HepG2 (cell line): ENCODE measurements around the gene TLK2. TPM values are rescaled to one million over a fixed set of nuclear protein-coding genes. Genes with fewer than 3 reads are reported as not detected.

Experiments used
- BORCS8-MEF2B ChIP-seq: sonication (generic); formaldehyde crosslinking; IDR thresholded peaks from 2 replicates; pipeline ENCODE4 v1.8.0; 2022; ENCODE audit warnings: mild to moderate bottlenecking, missing genetic modification reagents
- HDAC1 ChIP-seq: sonication (generic); formaldehyde crosslinking; IDR thresholded peaks from 2 replicates; pipeline ENCODE4 v1.5.1; 2020; ENCODE audit warnings: mild to moderate bottlenecking, missing genetic modification reagents
- HNRNPLL ChIP-seq: fragments of 200-400 bp; formaldehyde crosslinking; IDR thresholded peaks from 2 replicates; pipeline ENCODE4 v1.6.1; 2017; ENCODE audit warnings: mild to moderate bottlenecking, low read depth, low read length; ENCODE audit not compliant: poor library complexity, severe bottlenecking
- KLF16 ChIP-seq, 2 experiments: sonication (generic) in 1 of 2; formaldehyde crosslinking in 1 of 2; IDR thresholded peaks; 2 replicates each; pipeline versions ENCODE4 v1.6.1 to v1.8.0; 2016 to 2023; ENCODE audit warnings: missing genetic modification reagents in 2 of 2, missing compliant biosample characterization in 1 of 2
- MAX ChIP-seq: IDR thresholded peaks from 2 replicates; pipeline ENCODE4 v1.6.1; 2012; ENCODE audit warnings: inconsistent platforms
- MXI1 ChIP-seq: IDR thresholded peaks from 3 replicates; pipeline ENCODE4 v1.6.1; 2012; ENCODE audit warnings: low read depth, low read length, inconsistent platforms, borderline replicate concordance
- NFYC ChIP-seq: IDR thresholded peaks from 2 replicates; pipeline ENCODE4 v1.6.1; 2016; ENCODE audit warnings: missing genetic modification reagents, missing compliant biosample characterization
- PHF20 ChIP-seq: sonication (generic); formaldehyde crosslinking; IDR thresholded peaks from 2 replicates; pipeline ENCODE4 v1.5.0; 2020; ENCODE audit warnings: mild to moderate bottlenecking, missing genetic modification reagents
- PHF8 ChIP-seq: sonication (generic); formaldehyde crosslinking; IDR thresholded peaks from 2 replicates; pipeline ENCODE4 v1.5.0; 2020; ENCODE audit warnings: missing genetic modification reagents
- POLR2AphosphoS5 ChIP-seq: IDR thresholded peaks from 2 replicates; pipeline ENCODE4 v1.6.1; 2012; ENCODE audit warnings: low read depth, low read length
- RBFOX2 ChIP-seq: fragments of 200-400 bp; formaldehyde crosslinking; IDR thresholded peaks from 2 replicates; pipeline ENCODE4 v1.6.1; 2017; ENCODE audit warnings: low read depth, mild to moderate bottlenecking, low read length
- RBM39 ChIP-seq: fragments of 200-400 bp; formaldehyde crosslinking; IDR thresholded peaks from one replicate; pipeline ENCODE4 v1.6.1; 2018; ENCODE audit warnings: antibody characterized with exemption, mild to moderate bottlenecking, low read depth, low read length; ENCODE audit not compliant: poor library complexity, severe bottlenecking
- ZBTB2 ChIP-seq: sonication (generic); formaldehyde crosslinking; IDR thresholded peaks from 2 replicates; pipeline ENCODE4 v1.8.0; 2022; ENCODE audit warnings: low read depth, missing genetic modification reagents
- ZNF160 ChIP-seq: sonication (generic); formaldehyde crosslinking; IDR thresholded peaks from 2 replicates; pipeline ENCODE4 v1.8.0; 2022; ENCODE audit warnings: mild to moderate bottlenecking, inconsistent platforms, missing genetic modification reagents
- ZNF331 ChIP-seq: sonication (generic); formaldehyde crosslinking; IDR thresholded peaks from 2 replicates; pipeline ENCODE4 v1.4.0; 2020; ENCODE audit warnings: missing genetic modification reagents
- ZNF766 ChIP-seq: sonication (generic); formaldehyde crosslinking; IDR thresholded peaks from 2 replicates; pipeline ENCODE4 v1.5.0; 2020; ENCODE audit warnings: missing genetic modification reagents, borderline replicate concordance
- ZNF777 ChIP-seq: sonication (generic); formaldehyde crosslinking; IDR thresholded peaks from 2 replicates; pipeline ENCODE4 v1.4.0; 2020; ENCODE audit warnings: missing genetic modification reagents
- ZNF891 ChIP-seq: sonication (generic); formaldehyde crosslinking; IDR thresholded peaks from 2 replicates; pipeline ENCODE4 v1.5.0; 2020; ENCODE audit warnings: mild to moderate bottlenecking, missing genetic modification reagents
- polyA plus RNA-seq, 8 experiments: library from polyadenylated mRNA; depleted of rRNA in 3 of 8; stranded (reverse) in 7 of 8; unstranded in 1 of 8; fragments of >200 nt; fragmentation: Illumina TruSeq in 4 of 8; extraction: Trizol in 4 of 8; gene quantifications; 2 replicates each; pipeline versions ENCODE4 v1.2.1 to v1.2.3, GENCODE V29; 2011 to 2016; ENCODE audit warnings: low read depth in 4 of 8, missing spikeins in 1 of 8, mixed read lengths in 1 of 8; ENCODE audit not compliant: insufficient read depth in 1 of 8
- total RNA-seq, 5 experiments: library from RNA; depleted of rRNA; stranded (reverse); fragments of >200 nt; fragmentation: Illumina TruSeq; extraction: Trizol; gene quantifications; 2 replicates each; pipeline ENCODE4 v1.2.3, GENCODE V29; 2016; ENCODE audit warnings: low read depth in 1 of 5
- TF ChIP-seq, protein P1 (sequence below): sonication (generic); formaldehyde crosslinking; IDR thresholded peaks from 2 replicates; pipeline ENCODE4 v1.5.1; 2020; ENCODE audit warnings: mild to moderate bottlenecking, missing genetic modification reagents, borderline replicate concordance
- TF ChIP-seq, protein P2 (sequence below): sonication (generic); formaldehyde crosslinking; IDR thresholded peaks from 2 replicates; pipeline ENCODE4 v1.4.0; 2020; ENCODE audit warnings: missing genetic modification reagents
- TF ChIP-seq, protein P3 (sequence below): sonication (generic); formaldehyde crosslinking; IDR thresholded peaks from 2 replicates; pipeline ENCODE4 v1.4.0; 2020; ENCODE audit warnings: missing genetic modification reagents

The TLK2 gene
- total and polyA plus RNA-seq, 2 of the 13 experiments (the other 11 are each of a cell fraction or from before 2014, with no cell fraction given), result 58.7 to 60.8 TPM

DNA sequence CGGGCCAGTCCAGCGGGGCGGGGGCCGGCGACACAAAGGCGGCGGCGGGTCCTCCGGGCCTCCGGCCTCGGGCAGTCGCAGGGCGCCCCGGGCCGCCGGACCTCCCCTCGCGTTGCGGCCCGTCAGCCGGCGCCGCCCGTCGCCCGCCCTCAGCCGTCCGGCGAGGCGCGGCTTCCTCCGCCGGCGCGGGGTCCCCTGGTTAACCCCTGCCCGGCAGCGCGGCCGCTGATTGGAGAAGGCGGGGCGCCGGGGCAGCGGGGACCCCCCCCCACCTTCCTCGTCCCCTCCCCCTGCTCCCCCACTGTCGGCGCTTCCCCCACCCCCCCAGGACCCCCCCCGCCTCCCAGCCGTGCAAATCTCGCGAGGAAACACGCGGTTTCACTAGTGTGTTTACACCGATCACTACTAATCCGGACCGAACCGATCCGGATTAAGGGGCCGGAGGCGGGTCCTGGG, at the start of gene TLK2 (continued):
- TF ChIP-seq, protein P1, sequence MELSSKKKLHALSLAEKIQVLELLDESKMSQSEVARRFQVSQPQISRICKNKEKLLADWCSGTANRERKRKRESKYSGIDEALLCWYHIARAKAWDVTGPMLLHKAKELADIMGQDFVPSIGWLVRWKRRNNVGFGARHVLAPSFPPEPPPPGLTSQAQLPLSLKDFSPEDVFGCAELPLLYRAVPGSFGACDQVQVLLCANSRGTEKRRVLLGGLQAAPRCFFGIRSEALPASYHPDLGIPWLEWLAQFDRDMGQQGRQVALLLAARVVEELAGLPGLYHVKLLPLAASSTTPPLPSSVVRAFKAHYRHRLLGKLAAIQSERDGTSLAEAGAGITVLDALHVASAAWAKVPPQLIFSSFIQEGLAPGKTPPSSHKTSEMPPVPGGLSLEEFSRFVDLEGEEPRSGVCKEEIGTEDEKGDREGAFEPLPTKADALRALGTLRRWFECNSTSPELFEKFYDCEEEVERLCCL (CRISPR knock-in tag), result no peak
- TF ChIP-seq HNRNPLL, result peak; percentile 14
- TF ChIP-seq HDAC1 (CRISPR knock-in tag), result peak; percentile 39; the same call in 1 of the 2 replicates
- 0 out of 2 replicates have a peak, but pooled peaks have one; percentile 22 for TF ChIP-seq ZNF331 (CRISPR knock-in tag)
- TF ChIP-seq MXI1, result peak; percentile 45; the same call in 1 of the 3 replicates
- TF ChIP-seq ZNF160 (CRISPR knock-in tag), result 0 out of 2 replicates have a peak, but pooled peaks have one; percentile 15
- TF ChIP-seq PHF20 (CRISPR knock-in tag), result peak; percentile 48; the same call in 1 of the 2 replicates
- TF ChIP-seq BORCS8-MEF2B (CRISPR knock-in tag), result peak; percentile 15; the same call in 1 of the 2 replicates
- 0 out of 2 replicates have a peak, but pooled peaks have one; percentile 29 for TF ChIP-seq ZNF766
- peak; percentile 45; the same call in 1 of the 2 replicates for TF ChIP-seq ZNF777 (CRISPR knock-in tag)
- TF ChIP-seq RBM39, result no peak
- peak; percentile 71 for TF ChIP-seq MAX
- peak; percentile 60; the same call in 1 of the 2 replicates for TF ChIP-seq PHF8
- TF ChIP-seq ZNF891 (CRISPR knock-in tag), result 0 out of 2 replicates have a peak, but pooled peaks have one; percentile 7
- peak; percentile 35; the same call in 1 of the 2 replicates for TF ChIP-seq POLR2AphosphoS5
- TF ChIP-seq, protein P2, sequence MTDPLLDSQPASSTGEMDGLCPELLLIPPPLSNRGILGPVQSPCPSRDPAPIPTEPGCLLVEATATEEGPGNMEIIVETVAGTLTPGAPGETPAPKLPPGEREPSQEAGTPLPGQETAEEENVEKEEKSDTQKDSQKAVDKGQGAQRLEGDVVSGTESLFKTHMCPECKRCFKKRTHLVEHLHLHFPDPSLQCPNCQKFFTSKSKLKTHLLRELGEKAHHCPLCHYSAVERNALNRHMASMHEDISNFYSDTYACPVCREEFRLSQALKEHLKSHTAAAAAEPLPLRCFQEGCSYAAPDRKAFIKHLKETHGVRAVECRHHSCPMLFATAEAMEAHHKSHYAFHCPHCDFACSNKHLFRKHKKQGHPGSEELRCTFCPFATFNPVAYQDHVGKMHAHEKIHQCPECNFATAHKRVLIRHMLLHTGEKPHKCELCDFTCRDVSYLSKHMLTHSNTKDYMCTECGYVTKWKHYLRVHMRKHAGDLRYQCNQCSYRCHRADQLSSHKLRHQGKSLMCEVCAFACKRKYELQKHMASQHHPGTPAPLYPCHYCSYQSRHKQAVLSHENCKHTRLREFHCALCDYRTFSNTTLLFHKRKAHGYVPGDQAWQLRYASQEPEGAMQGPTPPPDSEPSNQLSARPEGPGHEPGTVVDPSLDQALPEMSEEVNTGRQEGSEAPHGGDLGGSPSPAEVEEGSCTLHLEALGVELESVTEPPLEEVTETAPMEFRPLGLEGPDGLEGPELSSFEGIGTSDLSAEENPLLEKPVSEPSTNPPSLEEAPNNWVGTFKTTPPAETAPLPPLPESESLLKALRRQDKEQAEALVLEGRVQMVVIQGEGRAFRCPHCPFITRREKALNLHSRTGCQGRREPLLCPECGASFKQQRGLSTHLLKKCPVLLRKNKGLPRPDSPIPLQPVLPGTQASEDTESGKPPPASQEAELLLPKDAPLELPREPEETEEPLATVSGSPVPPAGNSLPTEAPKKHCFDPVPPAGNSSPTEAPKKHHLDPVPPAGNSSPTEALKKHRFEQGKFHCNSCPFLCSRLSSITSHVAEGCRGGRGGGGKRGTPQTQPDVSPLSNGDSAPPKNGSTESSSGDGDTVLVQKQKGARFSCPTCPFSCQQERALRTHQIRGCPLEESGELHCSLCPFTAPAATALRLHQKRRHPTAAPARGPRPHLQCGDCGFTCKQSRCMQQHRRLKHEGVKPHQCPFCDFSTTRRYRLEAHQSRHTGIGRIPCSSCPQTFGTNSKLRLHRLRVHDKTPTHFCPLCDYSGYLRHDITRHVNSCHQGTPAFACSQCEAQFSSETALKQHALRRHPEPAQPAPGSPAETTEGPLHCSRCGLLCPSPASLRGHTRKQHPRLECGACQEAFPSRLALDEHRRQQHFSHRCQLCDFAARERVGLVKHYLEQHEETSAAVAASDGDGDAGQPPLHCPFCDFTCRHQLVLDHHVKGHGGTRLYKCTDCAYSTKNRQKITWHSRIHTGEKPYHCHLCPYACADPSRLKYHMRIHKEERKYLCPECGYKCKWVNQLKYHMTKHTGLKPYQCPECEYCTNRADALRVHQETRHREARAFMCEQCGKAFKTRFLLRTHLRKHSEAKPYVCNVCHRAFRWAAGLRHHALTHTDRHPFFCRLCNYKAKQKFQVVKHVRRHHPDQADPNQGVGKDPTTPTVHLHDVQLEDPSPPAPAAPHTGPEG (CRISPR knock-in tag), result 0 out of 2 replicates have a peak, but pooled peaks have one; percentile 43
- TF ChIP-seq, protein P3, sequence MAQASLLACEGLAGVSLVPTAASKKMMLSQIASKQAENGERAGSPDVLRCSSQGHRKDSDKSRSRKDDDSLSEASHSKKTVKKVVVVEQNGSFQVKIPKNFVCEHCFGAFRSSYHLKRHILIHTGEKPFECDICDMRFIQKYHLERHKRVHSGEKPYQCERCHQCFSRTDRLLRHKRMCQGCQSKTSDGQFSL (CRISPR knock-in tag), result peak; percentile 92
- 0 out of 4 replicates have a peak, but pooled peaks of 1 of the 2 experiments have one; percentile 25 for TF ChIP-seq KLF16 (CRISPR knock-in tag; IDR thresholded peaks at IDR 0.05)
- peak; percentile 33; the same call in 1 of the 2 replicates for TF ChIP-seq NFYC (CRISPR knock-in tag)
- TF ChIP-seq RBFOX2, result peak; percentile 53
- peak; percentile 67; the same call in 1 of the 2 replicates for TF ChIP-seq ZBTB2
